ENCODE data around the gene ABCA7. TPM values are rescaled to one million over a fixed set of nuclear protein-coding genes. Genes with fewer than 3 reads are reported as not detected.
A peak's percentile ranks its signal among the peaks of the same experiment; 100 is the strongest.

ABCA7 gene
- total and polyA plus RNA-seq, 12 donors, result 2.1 to 109 (median 18.8) TPM

DNA sequence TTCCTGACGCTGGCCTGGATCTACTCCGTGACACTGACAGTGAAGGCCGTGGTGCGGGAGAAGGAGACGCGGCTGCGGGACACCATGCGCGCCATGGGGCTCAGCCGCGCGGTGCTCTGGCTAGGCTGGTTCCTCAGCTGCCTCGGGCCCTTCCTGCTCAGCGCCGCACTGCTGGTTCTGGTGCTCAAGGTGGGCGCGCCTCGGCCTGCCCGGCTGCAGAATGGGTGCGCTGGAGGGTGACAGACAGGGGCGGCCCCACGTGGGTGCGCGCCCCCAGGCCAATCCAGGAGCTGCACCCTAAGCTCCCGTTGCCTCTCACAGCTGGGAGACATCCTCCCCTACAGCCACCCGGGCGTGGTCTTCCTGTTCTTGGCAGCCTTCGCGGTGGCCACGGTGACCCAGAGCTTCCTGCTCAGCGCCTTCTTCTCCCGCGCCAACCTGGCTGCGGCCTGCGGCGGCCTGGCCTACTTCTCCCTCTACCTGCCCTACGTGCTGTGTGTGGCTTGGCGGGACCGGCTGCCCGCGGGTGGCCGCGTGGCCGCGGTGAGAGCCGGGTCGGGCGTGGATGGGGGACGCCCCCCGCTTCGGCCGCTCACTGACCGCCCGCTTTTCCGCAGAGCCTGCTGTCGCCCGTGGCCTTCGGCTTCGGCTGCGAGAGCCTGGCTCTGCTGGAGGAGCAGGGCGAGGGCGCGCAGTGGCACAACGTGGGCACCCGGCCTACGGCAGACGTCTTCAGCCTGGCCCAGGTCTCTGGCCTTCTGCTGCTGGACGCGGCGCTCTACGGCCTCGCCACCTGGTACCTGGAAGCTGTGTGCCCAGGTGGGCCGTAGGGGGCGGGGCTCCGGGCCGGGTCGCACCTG lies 7.2 kb downstream of the ABCA7 start:
- Histone ChIP-seq H3K9me3 (replicated peaks in 1 of 3) (no peaks in the 10 kb centered on the region), H3K27ac (no peak overlapping the region), H3K4me3 (no peak overlapping the region), H3K27me3 (no peaks in the 10 kb centered on the region), H3K36me3 (replicated peaks in 1 of 2) (no peaks in the 10 kb centered on the region), H3K4me1 (replicated peaks in 1 of 2) (no peaks in the 10 kb centered on the region)
- 87 to 92% (median 90%) methylated on average over 20 to 77 of the region's 77 CpGs for WGBS, 4 donors
- TF ChIP-seq POLR2A (IDR thresholded peaks at IDR 0.05), result no peak
- TF ChIP-seq, protein P1, sequence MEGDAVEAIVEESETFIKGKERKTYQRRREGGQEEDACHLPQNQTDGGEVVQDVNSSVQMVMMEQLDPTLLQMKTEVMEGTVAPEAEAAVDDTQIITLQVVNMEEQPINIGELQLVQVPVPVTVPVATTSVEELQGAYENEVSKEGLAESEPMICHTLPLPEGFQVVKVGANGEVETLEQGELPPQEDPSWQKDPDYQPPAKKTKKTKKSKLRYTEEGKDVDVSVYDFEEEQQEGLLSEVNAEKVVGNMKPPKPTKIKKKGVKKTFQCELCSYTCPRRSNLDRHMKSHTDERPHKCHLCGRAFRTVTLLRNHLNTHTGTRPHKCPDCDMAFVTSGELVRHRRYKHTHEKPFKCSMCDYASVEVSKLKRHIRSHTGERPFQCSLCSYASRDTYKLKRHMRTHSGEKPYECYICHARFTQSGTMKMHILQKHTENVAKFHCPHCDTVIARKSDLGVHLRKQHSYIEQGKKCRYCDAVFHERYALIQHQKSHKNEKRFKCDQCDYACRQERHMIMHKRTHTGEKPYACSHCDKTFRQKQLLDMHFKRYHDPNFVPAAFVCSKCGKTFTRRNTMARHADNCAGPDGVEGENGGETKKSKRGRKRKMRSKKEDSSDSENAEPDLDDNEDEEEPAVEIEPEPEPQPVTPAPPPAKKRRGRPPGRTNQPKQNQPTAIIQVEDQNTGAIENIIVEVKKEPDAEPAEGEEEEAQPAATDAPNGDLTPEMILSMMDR (IDR thresholded peaks at IDR 0.05), result no peak
- intact Hi-C loops (cut with DNase I), result no loop called here
- peak in 1 of 7 donors; percentile 21 for DNase-seq

DNA sequence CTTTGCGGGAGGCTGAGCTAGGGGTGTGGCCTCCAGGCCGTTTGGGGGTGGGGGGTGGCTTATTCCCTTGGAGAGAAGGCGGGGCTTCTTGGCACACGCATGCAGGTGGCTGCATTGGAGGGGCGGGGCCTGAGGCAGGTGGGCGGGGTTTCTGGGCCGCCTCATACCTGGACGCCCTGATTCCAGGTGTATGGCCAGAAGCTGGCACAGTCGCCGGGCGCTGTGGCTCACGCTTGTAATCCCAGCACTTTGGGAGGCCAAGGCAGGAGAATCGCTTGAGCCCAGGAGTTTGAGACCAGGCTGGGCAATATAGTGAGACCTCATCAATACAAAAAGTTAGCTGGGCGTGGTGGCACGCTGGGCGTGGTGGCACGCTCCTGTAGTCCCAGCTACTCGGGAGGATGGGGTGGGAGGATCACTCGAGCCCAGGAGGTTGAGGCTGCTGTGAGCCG lies 7.8 kb downstream of the ABCA7 start:
- Histone ChIP-seq H3K4me1 (replicated peaks in 1 of 2) (no peaks in the 10 kb centered on the region), H3K27me3 (no peaks in the 10 kb centered on the region), H3K9me3 (replicated peaks in 1 of 3) (no peaks in the 10 kb centered on the region), H3K36me3 (replicated peaks in 1 of 2) (no peaks in the 10 kb centered on the region), H3K27ac (no peak overlapping the region), H3K4me3 (no peak overlapping the region)
- TF ChIP-seq, protein P1 (IDR thresholded peaks at IDR 0.05), result no peak
- TF ChIP-seq POLR2A (IDR thresholded peaks at IDR 0.05), result no peak
- DNase-seq, result peak in 1 of 7 donors; percentile 28
- WGBS, 4 donors, result 86 to 93% (median 87%) methylated on average over 15 to 20 of the region's 20 CpGs
- intact Hi-C loops (cut with DNase I), result no loop called here

DNA sequence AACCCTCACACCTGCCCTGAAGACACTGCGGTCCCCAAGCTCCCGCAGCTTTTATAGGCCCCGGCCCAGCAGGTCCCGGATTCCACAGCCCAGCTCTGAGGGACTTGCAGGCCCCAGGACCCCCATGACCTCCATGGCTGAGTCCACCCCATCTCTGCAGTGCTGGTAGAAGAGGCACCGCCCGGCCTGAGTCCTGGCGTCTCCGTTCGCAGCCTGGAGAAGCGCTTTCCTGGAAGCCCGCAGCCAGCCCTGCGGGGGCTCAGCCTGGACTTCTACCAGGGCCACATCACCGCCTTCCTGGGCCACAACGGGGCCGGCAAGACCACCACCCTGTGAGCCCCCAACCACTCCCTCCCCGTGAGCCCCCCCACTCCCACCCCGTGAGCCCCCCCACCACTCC lies 9.2 kb downstream of the ABCA7 start:
- DNase-seq, result no peak
- intact Hi-C loops (cut with DNase I), result no loop called here
- no peak for TF ChIP-seq POLR2A (IDR thresholded peaks at IDR 0.05)
- TF ChIP-seq, protein P1 (IDR thresholded peaks at IDR 0.05), result no peak

DNA sequence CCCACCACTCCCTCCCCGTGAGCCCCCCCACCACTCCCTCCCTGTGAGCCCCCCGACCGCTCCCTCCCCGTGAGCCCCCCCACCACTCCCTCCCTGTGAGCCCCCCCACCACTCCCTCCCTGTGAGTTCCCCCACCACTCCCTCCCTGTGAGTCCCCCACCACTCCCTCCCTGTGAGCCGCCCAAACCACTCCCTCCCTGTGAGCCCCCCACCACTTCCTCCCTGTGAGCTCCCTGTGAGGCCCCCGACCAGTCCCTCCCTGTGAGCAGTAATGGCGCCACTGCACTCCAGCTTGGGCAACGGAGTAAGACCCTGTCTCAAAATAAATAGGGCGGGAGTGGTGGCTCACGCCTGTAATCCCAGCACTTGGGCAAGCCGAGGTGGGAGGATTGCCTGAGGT lies 9.9 kb downstream of the ABCA7 start:
- intact Hi-C loops (cut with DNase I), result no loop called here
- TF ChIP-seq, protein P1 (IDR thresholded peaks at IDR 0.05), result no peak
- no peak for TF ChIP-seq POLR2A (IDR thresholded peaks at IDR 0.05)
- WGBS, 4 donors, result 65 to 81% (median 73%) methylated on average over 4 to 11 of the region's 11 CpGs

More for the DNA sequence above, 9.2 kb downstream of the ABCA7 start:
- no peaks in the 10 kb centered on the region for H3K4me1 ChIP-seq (replicated peaks in 1 of 2)
- H3K27me3 ChIP-seq, result no peaks in the 10 kb centered on the region
- no peak overlapping the region for H3K4me3 ChIP-seq
- 92 to 100% (median 94%) methylated on average over 3 to 17 of the region's 17 CpGs; no CpG with 5 or more reads in 1 of the 4 donors for WGBS, 4 donors
- no peaks in the 10 kb centered on the region for H3K9me3 ChIP-seq (replicated peaks in 1 of 3)
- H3K36me3 ChIP-seq (replicated peaks in 1 of 2), result no peaks in the 10 kb centered on the region
- H3K27ac ChIP-seq, result no peak overlapping the region

More for the DNA sequence above, 9.9 kb downstream of the ABCA7 start:
- no peaks in the 10 kb centered on the region for H3K4me1 ChIP-seq (replicated peaks in 1 of 2)
- no peaks in the 10 kb centered on the region for H3K9me3 ChIP-seq (replicated peaks in 1 of 3)
- no peak overlapping the region for H3K27ac ChIP-seq
- no peak for DNase-seq
- no peaks in the 10 kb centered on the region for H3K27me3 ChIP-seq
- H3K36me3 ChIP-seq (replicated peaks in 1 of 2), result no peaks in the 10 kb centered on the region
- no peak overlapping the region for H3K4me3 ChIP-seq

All from adrenal gland (tissue), 12 donors.